Measurements from ENCODE around the gene CCNJL. TPM values are rescaled to one million over a fixed set of nuclear protein-coding genes. Genes with fewer than 3 reads are reported as not detected.

Gene CCNJL
- total and polyA plus RNA-seq, 2 experiments from 2014 or later, result 28.4 to 29.2 TPM

GRCh38 chr5:160361624-160362228 is 49.4 kb upstream of the CCNJL start (continued):
- TF ChIP-seq, protein P1, sequence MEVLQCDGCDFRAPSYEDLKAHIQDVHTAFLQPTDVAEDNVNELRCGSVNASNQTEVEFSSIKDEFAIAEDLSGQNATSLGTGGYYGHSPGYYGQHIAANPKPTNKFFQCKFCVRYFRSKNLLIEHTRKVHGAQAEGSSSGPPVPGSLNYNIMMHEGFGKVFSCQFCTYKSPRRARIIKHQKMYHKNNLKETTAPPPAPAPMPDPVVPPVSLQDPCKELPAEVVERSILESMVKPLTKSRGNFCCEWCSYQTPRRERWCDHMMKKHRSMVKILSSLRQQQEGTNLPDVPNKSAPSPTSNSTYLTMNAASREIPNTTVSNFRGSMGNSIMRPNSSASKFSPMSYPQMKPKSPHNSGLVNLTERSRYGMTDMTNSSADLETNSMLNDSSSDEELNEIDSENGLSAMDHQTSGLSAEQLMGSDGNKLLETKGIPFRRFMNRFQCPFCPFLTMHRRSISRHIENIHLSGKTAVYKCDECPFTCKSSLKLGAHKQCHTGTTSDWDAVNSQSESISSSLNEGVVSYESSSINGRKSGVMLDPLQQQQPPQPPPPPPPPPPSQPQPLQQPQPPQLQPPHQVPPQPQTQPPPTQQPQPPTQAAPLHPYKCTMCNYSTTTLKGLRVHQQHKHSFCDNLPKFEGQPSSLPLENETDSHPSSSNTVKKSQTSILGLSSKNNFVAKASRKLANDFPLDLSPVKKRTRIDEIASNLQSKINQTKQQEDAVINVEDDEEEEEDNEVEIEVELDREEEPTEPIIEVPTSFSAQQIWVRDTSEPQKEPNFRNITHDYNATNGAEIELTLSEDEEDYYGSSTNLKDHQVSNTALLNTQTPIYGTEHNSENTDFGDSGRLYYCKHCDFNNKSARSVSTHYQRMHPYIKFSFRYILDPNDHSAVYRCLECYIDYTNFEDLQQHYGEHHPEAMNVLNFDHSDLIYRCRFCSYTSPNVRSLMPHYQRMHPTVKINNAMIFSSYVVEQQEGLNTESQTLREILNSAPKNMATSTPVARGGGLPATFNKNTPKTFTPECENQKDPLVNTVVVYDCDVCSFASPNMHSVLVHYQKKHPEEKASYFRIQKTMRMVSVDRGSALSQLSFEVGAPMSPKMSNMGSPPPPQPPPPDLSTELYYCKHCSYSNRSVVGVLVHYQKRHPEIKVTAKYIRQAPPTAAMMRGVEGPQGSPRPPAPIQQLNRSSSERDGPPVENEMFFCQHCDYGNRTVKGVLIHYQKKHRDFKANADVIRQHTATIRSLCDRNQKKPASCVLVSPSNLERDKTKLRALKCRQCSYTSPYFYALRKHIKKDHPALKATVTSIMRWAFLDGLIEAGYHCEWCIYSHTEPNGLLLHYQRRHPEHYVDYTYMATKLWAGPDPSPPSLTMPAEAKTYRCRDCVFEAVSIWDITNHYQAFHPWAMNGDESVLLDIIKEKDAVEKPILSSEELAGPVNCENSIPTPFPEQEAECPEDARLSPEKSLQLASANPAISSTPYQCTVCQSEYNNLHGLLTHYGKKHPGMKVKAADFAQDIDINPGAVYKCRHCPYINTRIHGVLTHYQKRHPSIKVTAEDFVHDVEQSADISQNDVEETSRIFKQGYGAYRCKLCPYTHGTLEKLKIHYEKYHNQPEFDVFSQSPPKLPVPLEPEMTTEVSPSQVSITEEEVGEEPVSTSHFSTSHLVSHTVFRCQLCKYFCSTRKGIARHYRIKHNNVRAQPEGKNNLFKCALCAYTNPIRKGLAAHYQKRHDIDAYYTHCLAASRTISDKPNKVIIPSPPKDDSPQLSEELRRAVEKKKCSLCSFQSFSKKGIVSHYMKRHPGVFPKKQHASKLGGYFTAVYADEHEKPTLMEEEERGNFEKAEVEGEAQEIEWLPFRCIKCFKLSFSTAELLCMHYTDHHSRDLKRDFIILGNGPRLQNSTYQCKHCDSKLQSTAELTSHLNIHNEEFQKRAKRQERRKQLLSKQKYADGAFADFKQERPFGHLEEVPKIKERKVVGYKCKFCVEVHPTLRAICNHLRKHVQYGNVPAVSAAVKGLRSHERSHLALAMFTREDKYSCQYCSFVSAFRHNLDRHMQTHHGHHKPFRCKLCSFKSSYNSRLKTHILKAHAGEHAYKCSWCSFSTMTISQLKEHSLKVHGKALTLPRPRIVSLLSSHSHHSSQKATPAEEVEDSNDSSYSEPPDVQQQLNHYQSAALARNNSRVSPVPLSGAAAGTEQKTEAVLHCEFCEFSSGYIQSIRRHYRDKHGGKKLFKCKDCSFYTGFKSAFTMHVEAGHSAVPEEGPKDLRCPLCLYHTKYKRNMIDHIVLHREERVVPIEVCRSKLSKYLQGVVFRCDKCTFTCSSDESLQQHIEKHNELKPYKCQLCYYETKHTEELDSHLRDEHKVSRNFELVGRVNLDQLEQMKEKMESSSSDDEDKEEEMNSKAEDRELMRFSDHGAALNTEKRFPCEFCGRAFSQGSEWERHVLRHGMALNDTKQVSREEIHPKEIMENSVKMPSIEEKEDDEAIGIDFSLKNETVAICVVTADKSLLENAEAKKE (CRISPR knock-in tag; IDR thresholded peaks at IDR 0.05), result no peak
- TF ChIP-seq POLR2AphosphoS5 (IDR thresholded peaks at IDR 0.05; ENCODE audit: low read depth), result no peak

- no peaks in the 10 kb centered on the region for H3K9me3 Mint-ChIP-seq
- no peaks in the 10 kb centered on the region for H3F3A ChIP-seq (replicated peaks; ENCODE audit: low read depth)
- H3K27me3 Mint-ChIP-seq (ENCODE audit: insufficient read depth, low read depth, poor library complexity), result peaks cover 6% of the 10 kb centered on the region
- no peaks in the 10 kb centered on the region for H3K79me2 ChIP-seq (replicated peaks; ENCODE audit: insufficient read depth)
- no peak overlapping the region for H3K27ac ChIP-seq (ENCODE audit: low read depth)
- no peak overlapping the region for H3K4me3 ChIP-seq
- H3K27ac Mint-ChIP-seq, result no peak overlapping the region
- no peaks in the 10 kb centered on the region for H3K9me2 ChIP-seq (ENCODE audit: insufficient read depth)
- H3K4me1 Mint-ChIP-seq, result peaks cover 20% of the 10 kb centered on the region
- H3K36me3 Mint-ChIP-seq (ENCODE audit: low read depth), result no peaks in the 10 kb centered on the region; the same call in 2 of the 3 replicates
- H2AFZ ChIP-seq, result peak overlapping the region; percentile 88
- DNase-seq (ENCODE audit: low spot score) (peak; percentile 52), ATAC-seq (peak; percentile 88)
- no peaks in the 10 kb centered on the region for H3K27me3 ChIP-seq (ENCODE audit: insufficient read depth)
- H4K20me1 ChIP-seq (replicated peaks; ENCODE audit: insufficient read depth), result no peaks in the 10 kb centered on the region
- H3K36me3 ChIP-seq (ENCODE audit: insufficient read depth), result no peaks in the 10 kb centered on the region
- peaks cover 9% of the 10 kb centered on the region; the same call in 1 of the 2 replicates for H3K4me1 ChIP-seq (ENCODE audit: insufficient read depth)
- no peak overlapping the region for H3K4me3 Mint-ChIP-seq
- H3K4me2 ChIP-seq, result 0 out of 2 replicates have a peak overlapping the region, but pooled peaks have one; percentile 13
- TF ChIP-seq, protein P1 (CRISPR knock-in tag; IDR thresholded peaks at IDR 0.05), result no peak
- TF ChIP-seq POLR2AphosphoS5 (IDR thresholded peaks at IDR 0.05; ENCODE audit: low read depth) (no peak), STAT1 (IDR thresholded peaks at IDR 0.05; ENCODE audit: unreplicated experiment) (no peak), ZNF331 (CRISPR knock-in tag; IDR thresholded peaks at IDR 0.05; ENCODE audit: low read depth) (no peak), CTCF (conservative IDR thresholded peaks at IDR 0.05; ENCODE audit: low read depth in 2 of 2) (no peak)
Observed at GRCh38 chr5:160360310-160360709, 47.9 kb upstream of the CCNJL start.
